Testis (tissue), 2 donors: ENCODE results near the gene KIAA0753.

ENCODE experiments used
- CTCF ChIP-seq, 3 experiments: fragments of 450-650 bp in 2 of 3; fragments of 200-600 bp in 1 of 3; sonication (generic) in 1 of 3; IDR thresholded peaks; one replicate each; pipeline ENCODE4 v1.5.1; 2016 to 2019; ENCODE audit warnings: antibody characterized with exemption in 3 of 3, mild to moderate bottlenecking in 2 of 3, moderate library complexity in 1 of 3
- POLR2A ChIP-seq: fragments of 450-650 bp; IDR thresholded peaks from one replicate; pipeline ENCODE4 v1.6.1; 2017; ENCODE audit warnings: antibody characterized with exemption, mild to moderate bottlenecking, moderate library complexity

GRCh38 chr17:6549384-6550036 is 91.0 kb downstream of the KIAA0753 start:
- TF ChIP-seq POLR2A, result no peak
- no peak for TF ChIP-seq CTCF (IDR thresholded peaks at IDR 0.05)
